AML-193 (cell line): ENCODE data around the gene DLGAP3.
"Not testable (repeated sequence)": the region's sequence is repeated elsewhere in the genome, so short reads cannot be mapped to it uniquely, and the experiment has no call there.

Source experiments
- DNase-seq, 2 experiments: peaks; one replicate each; lab custom pipeline; 2025; lab: John Stamatoyannopoulos, UW

Gene DLGAP3

GRCh38 chr1:34929497-34929852, at the start of gene DLGAP3:
DLGAP3 (minus strand) TSS chr1:34929650; CDS start chr1:34905383, 24,267 bp downstream.
- DNase-seq: no peak

GRCh38 chr1:34978921-34979320, 49.5 kb upstream of the DLGAP3 start:
- no peak for DNase-seq

GRCh38 chr1:34977858-34978257, 48.4 kb upstream of the DLGAP3 start:
- DNase-seq: no peak

GRCh38 chr1:34977210-34977471, 47.7 kb upstream of the DLGAP3 start:
- DNase-seq: no peak

- DNase-seq: no peak
Measured at GRCh38 chr1:34976384-34977209, 47.1 kb upstream of the DLGAP3 start.

- DNase-seq: no peak
Measured at GRCh38 chr1:34975771-34976170, 46.3 kb upstream of the DLGAP3 start.

- no peak for DNase-seq
Measured at GRCh38 chr1:34975338-34975737, 45.9 kb upstream of the DLGAP3 start.

- DNase-seq: no peak
Measured at GRCh38 chr1:34974626-34975025, 45.2 kb upstream of the DLGAP3 start.

GRCh38 chr1:34973326-34973725, 43.9 kb upstream of the DLGAP3 start:
- no peak for DNase-seq

- no peak for DNase-seq
Measured at GRCh38 chr1:34970829-34971228, 41.4 kb upstream of the DLGAP3 start.

GRCh38 chr1:34970220-34970735, 40.8 kb upstream of the DLGAP3 start:
- DNase-seq: no peak

- not testable (repeated sequence) for DNase-seq
Measured at GRCh38 chr1:34968297-34968696, 38.8 kb upstream of the DLGAP3 start.

- not testable (repeated sequence) for DNase-seq
Measured at GRCh38 chr1:34967672-34968071, 38.2 kb upstream of the DLGAP3 start.

- DNase-seq: no peak
Measured at GRCh38 chr1:34965597-34965996, 36.1 kb upstream of the DLGAP3 start.

GRCh38 chr1:34950428-34950827, 21.0 kb upstream of the DLGAP3 start:
- DNase-seq: no peak

- not testable (repeated sequence) for DNase-seq
Measured at GRCh38 chr1:34948739-34949138, 19.3 kb upstream of the DLGAP3 start.

GRCh38 chr1:34947641-34948314, 18.3 kb upstream of the DLGAP3 start:
- DNase-seq: not testable (repeated sequence)

GRCh38 chr1:34946211-34946610, 16.8 kb upstream of the DLGAP3 start:
- no peak for DNase-seq

GRCh38 chr1:34941798-34942197, 12.3 kb upstream of the DLGAP3 start:
- DNase-seq: not testable (repeated sequence)

- no peak for DNase-seq
Measured at GRCh38 chr1:34930702-34931071, 1.2 kb upstream of the DLGAP3 start.

GRCh38 chr1:34929853-34930701, 627 bp upstream of the DLGAP3 start:
- no peak for DNase-seq

GRCh38 chr1:34928699-34929496, 552 bp downstream of the DLGAP3 start:
- no peak for DNase-seq
